GDM1 (cell line): Measurements from ENCODE around the gene CCR7.

Experiments used
- DNase-seq: peaks from one replicate; lab custom pipeline; 2025; lab: John Stamatoyannopoulos, UW

Gene CCR7

GRCh38 chr17:40561294-40561870 is 3.9 kb downstream of the CCR7 start:
- DNase-seq, result no peak

- peak; percentile 53 for DNase-seq
Measured at GRCh38 chr17:40560592-40561293, 4.5 kb downstream of the CCR7 start.

- DNase-seq, result peak; percentile 81
Measured at GRCh38 chr17:40559954-40560591, 5.2 kb downstream of the CCR7 start.

- DNase-seq, result no peak
Measured at GRCh38 chr17:40559564-40559916, 5.7 kb downstream of the CCR7 start.

- no peak for DNase-seq
Measured at GRCh38 chr17:40558890-40559563, 6.2 kb downstream of the CCR7 start.

- no peak for DNase-seq
Measured at GRCh38 chr17:40558300-40558889, 6.9 kb downstream of the CCR7 start.

GRCh38 chr17:40557531-40558299 is 7.6 kb downstream of the CCR7 start:
- DNase-seq, result peak; percentile 68

- peak; percentile 52 for DNase-seq
Measured at GRCh38 chr17:40556884-40557414, 8.3 kb downstream of the CCR7 start.

GRCh38 chr17:40556198-40556661 is 9.0 kb downstream of the CCR7 start:
- no peak for DNase-seq

GRCh38 chr17:40555296-40556190 is 9.7 kb downstream of the CCR7 start:
- no peak for DNase-seq

- no peak for DNase-seq
Measured at GRCh38 chr17:40554646-40555295, 10.5 kb downstream of the CCR7 start.

- DNase-seq, result no peak
Measured at GRCh38 chr17:40553694-40554534, 11.4 kb downstream of the CCR7 start.

- no peak for DNase-seq
Measured at GRCh38 chr17:40552806-40553693, 12.2 kb downstream of the CCR7 start.

GRCh38 chr17:40551879-40552768 is 13.1 kb downstream of the CCR7 start:
- DNase-seq, result no peak

- no peak for DNase-seq
Measured at GRCh38 chr17:40551091-40551878, 14.0 kb downstream of the CCR7 start.

- no peak for DNase-seq
Measured at GRCh38 chr17:40550608-40551007, 14.7 kb downstream of the CCR7 start.
